Measurements from ENCODE around the gene FBLN1.
"Not testable (repeated sequence)": the region's sequence is repeated elsewhere in the genome, so short reads cannot be mapped to it uniquely, and the experiment has no call there.

The FBLN1 gene

DNA sequence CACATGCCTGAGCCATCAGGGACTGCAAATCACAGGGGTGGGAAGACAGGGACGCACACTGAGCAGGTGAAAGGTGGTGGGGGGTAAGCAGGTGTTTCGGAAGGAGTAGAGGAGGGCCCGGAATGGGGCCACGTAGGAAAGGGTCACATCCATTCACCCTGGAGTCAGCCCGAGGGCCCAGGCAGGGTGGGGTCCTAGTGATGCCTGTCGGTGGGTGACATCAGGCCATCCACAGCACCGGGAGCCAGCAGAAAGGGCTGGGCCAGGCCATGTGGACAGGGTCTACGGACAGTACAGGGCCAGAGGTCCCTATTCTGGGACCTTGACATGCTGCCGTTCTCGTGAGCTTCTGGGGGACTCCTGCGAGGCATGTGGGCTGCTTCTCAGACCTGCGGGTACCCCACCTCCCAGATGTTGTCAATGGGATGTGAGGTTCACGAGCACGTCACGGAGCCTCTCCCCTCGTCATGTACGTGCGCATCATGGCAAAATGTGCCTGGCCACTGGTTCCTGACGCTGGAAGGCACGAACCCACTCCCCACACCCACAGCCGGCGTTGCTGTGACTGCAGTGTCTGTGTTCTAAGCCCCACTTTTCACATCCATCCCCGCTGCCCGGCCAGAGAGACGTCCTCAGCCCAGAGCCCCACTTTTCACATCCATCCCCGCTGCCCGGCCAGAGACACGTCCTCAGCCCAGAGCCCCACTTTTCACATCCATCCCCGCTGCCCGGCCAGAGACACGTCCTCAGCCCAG is 84.1 kb downstream of the FBLN1 start:
- no peak for DNase-seq

GRCh38 chr22:45587638-45588505 is 85.2 kb downstream of the FBLN1 start:
- DNase-seq, result no peak

- DNase-seq, result no peak
These were observed 86.9 kb downstream of the FBLN1 start for GRCh38 chr22:45589556-45589955.

DNA sequence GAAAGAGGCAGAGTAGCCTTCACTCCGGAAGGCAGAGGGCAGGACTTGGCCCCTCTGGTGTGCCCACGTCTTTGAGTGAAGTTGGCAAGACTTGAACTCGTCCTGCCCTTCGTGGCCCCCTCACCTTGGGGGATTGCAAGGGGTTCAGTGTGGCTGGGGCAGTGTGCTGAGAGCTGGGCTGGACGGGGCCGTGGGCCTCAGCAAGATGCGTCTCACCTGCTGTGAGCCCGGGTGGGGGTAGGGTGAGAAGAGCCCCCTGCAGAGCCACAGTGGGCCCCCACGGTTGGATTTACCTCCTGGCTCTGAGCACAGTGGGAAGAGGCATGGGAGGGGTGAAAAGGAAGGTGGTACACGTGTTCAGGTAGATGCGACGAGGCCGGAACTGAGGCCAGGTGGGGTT is 87.6 kb downstream of the FBLN1 start:
- DNase-seq, result no peak

GRCh38 chr22:45591633-45592213 is 89.0 kb downstream of the FBLN1 start:
- DNase-seq, result not testable (repeated sequence)

- DNase-seq, result no peak
These were observed 91.6 kb downstream of the FBLN1 start for GRCh38 chr22:45594123-45594941.

DNA sequence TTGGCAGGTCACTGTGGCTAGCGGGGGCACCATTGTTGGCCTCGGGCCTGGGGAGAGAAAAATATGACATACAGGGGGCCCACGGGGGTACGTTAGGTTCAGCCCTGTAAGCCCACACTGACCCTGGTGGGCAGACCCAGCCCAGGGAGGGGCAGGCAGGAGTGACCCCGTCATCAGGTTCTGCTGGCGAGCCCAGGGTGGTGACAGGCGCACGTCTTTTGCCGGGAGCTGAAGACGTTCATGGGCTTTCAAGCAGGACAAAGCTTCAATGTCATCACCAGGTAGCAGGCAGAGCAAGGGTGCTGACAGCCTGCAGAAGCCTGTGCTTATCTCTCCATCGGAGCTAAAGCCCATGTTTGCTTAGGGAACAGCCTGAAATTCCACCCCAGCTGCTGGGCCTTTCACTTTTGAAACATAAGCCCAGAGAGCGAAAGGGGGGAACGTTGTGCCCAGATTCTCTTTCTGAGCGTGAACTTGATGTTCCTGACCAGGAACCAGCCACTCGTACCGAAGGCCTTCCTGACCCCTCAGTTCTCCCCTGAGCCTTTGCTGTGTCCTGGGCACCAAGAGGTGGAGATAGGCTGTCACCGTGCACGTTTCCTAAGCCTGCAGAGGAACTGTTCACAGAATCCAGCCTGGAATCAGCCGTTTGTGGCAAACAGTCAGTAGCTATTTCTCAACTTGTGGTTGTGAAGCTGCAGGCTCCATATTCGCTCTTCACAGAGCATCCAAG is 94.9 kb downstream of the FBLN1 start:
- no peak for DNase-seq

GRCh38 chr22:45598596-45599217 is 96.0 kb downstream of the FBLN1 start:
- DNase-seq, result no peak

GRCh38 chr22:45599836-45600577 is 97.3 kb downstream of the FBLN1 start:
- no peak for DNase-seq

DNA sequence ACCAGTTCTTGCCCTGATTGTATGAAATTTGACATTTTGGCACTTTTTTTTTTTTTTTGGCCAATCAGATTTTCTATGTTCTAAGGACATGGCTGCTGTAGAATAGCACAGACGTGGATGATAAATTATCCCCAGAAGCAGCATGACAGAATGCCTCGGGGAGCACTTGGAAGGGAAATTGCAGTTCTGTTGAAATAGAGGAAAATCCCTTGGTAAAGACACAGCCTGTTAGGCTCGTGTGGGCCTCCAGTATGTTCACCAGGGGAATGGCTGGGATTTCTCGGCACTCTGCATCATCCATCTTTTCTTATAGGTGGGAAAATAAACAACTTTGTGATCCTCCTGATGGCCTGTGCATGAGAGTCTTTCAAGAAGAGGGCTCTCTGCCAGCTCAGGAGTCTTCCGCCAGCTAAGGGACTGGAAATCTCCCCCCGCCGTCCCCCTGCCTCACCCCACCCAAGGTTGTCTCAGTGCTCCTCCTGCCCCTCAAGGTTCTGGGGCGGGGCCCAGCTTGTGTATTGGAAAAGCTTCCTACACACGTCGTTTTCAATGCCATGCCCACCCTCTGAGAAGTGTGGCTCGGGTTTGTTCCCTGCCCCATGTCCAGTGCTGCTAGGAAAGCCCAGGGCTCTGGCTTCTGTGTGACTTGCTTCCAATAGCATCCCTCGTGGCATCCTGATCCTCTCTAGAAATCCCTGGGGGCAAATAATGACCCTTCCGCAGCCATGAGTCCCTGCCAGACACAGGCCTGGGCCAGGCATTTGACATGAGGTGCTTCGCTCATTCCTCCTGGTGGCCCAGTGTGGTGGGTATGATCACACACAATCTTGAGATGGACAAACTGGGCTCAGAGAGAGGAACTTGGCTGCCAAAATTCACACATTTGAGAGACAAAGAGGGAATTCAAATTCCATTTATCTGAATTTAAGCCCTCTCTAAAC is 98.4 kb downstream of the FBLN1 start:
- no peak for DNase-seq

- DNase-seq, result no peak
These were observed 99.5 kb downstream of the FBLN1 start for GRCh38 chr22:45602004-45602733.

- no peak for DNase-seq
These were observed 100.3 kb downstream of the FBLN1 start for GRCh38 chr22:45602824-45603595.

- DNase-seq, result no peak
These were observed 100.9 kb downstream of the FBLN1 start for GRCh38 chr22:45603619-45604018.

GRCh38 chr22:45608045-45608444 is 105.4 kb downstream of the FBLN1 start:
- not testable (repeated sequence) for DNase-seq

GRCh38 chr22:45608763-45609180 is 106.1 kb downstream of the FBLN1 start:
- peak; percentile 31 to 38 for DNase-seq

- DNase-seq, result no peak
These were observed 109.8 kb downstream of the FBLN1 start for GRCh38 chr22:45612451-45612901.

DNA sequence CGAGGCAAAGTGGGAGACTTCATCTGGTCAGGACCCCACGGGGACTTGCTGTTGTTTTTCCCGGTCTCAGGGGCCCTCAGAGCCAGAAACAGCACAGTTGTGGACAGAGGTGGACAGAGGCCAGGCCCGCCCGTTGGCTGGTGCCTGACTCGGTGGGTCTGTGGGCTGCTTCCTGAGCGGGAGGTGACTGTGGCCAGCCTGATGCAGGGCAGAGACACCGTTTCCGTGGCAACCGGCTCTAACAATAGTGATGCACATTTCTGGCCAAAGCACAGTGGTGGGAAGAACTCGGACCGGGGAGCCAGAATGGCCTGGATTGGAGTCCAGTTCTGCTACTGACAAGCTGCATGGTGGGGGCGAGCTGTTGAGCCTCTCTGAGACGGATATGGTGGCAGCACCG is 110.3 kb downstream of the FBLN1 start:
- no peak for DNase-seq

DNA sequence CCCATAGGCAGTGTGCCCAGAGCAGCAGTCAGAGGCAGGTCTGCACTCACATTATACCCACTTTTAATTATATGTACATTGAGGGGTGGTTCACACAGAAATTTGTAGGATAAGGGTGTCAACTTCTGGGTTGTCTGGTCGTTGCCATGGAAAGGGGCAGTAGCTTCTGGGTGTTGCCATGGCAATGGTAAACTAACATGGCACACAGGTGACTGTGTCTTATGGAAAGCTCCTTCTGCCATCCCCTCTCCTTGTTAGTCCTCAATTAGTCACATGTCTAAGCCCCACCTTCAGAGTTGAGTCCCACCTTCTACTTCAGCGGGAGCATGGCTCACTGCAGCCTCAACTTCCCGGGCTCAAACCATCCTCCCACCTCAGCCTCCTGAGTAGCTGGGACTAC is 112.7 kb downstream of the FBLN1 start:
- DNase-seq, result peak in 1 of 2 experiments; percentile 6

All from SW 1271 (cell line).